B cell (primary cell): ENCODE measurements around the gene HSD17B2. TPM values are rescaled to one million over a fixed set of nuclear protein-coding genes. Genes with fewer than 3 reads are reported as not detected.
"Not testable (repeated sequence)": the region's sequence is repeated elsewhere in the genome, so short reads cannot be mapped to it uniquely, and the experiment has no call there.

Experiments used
- ATAC-seq: fragments of 200-7000 bp; cut with Tn5 transposase; one replicate; pipeline ENCODE4 v1.10.0; 2021; ENCODE audit warnings: low read depth, mild to moderate bottlenecking, moderate number of reproducible peaks, moderate library complexity
- CTCF ChIA-PET: fragments of 350-600 bp; sonication (Branson Sonifier 250); formaldehyde crosslinking; loops from one replicate; lab custom pipeline; 2021; ENCODE audit warnings: antibody characterized with exemption, inconsistent platforms; lab: Charles Lee
- POLR2A ChIA-PET: fragments of 350-600 bp; sonication (Branson Sonifier 250); formaldehyde crosslinking; loops from one replicate; lab custom pipeline; 2021; ENCODE audit warnings: antibody characterized with exemption; lab: Charles Lee
- DNase-seq: peaks from one replicate; pipeline ENCODE4 v3.0.0; 2013
- H2AFZ ChIP-seq: 2 replicates; pipeline ENCODE4 v1.6.1; 2012; ENCODE audit warnings: mild to moderate bottlenecking, low read depth, low read length; ENCODE audit not compliant: insufficient read depth, poor library complexity, severe bottlenecking
- H3K27ac ChIP-seq, 2 donors: 1 replicate in 1 of 2; 2 replicates in 1 of 2; pipeline ENCODE4 v1.5.1; 2012 to 2013; ENCODE audit warnings: low read length in 2 of 2, mild to moderate bottlenecking in 2 of 2, moderate library complexity in 1 of 2
- H3K27me3 ChIP-seq, 4 experiments: fragments of 200-600 bp in 1 of 4; sonication (generic) in 1 of 4; replicated peaks in 1 of 4; 1 replicate in 2 of 4; 2 replicates in 2 of 4; pipeline versions ENCODE4 v1.6.1 to v1.7.0; 2013 to 2016; ENCODE audit warnings: low read length in 3 of 4, mild to moderate bottlenecking in 2 of 4, mixed read lengths in 1 of 4, moderate library complexity in 1 of 4; ENCODE audit not compliant: insufficient read depth in 4 of 4, control insufficient read depth in 3 of 4; ENCODE audit errors: control extremely low read depth in 1 of 4
- H3K36me3 ChIP-seq, 2 experiments: replicated peaks in 1 of 2; 1 replicate in 1 of 2; 2 replicates in 1 of 2; pipeline versions ENCODE4 v1.6.1 to v1.7.1; 2013; ENCODE audit warnings: low read length in 1 of 2; ENCODE audit not compliant: insufficient read depth in 2 of 2, control insufficient read depth in 1 of 2; ENCODE audit errors: control extremely low read depth in 1 of 2, extremely low read depth in 1 of 2
- H3K4me1 ChIP-seq, 2 donors: fragments of 200-600 bp in 1 of 2; sonication (generic) in 1 of 2; 1 replicate in 1 of 2; 2 replicates in 1 of 2; pipeline versions ENCODE4 v1.5.1 to v1.6.1; 2013 to 2017; ENCODE audit warnings: low read length in 2 of 2; ENCODE audit not compliant: control insufficient read depth in 2 of 2, insufficient read depth in 2 of 2
- H3K4me2 ChIP-seq: replicated peaks from 2 replicates; pipeline ENCODE3; 2012; ENCODE audit warnings: mild to moderate bottlenecking, low read depth, low read length; ENCODE audit not compliant: poor library complexity, severe bottlenecking
- H3K4me3 ChIP-seq, 5 experiments: fragments of 200-600 bp in 1 of 5; sonication (generic) in 1 of 5; 1 replicate in 3 of 5; 2 replicates in 2 of 5; pipeline versions ENCODE4 v1.5.1 to v1.7.0; 2011 to 2016; ENCODE audit warnings: low read length in 4 of 5, mild to moderate bottlenecking in 4 of 5, low read depth in 2 of 5, control low read depth in 1 of 5, moderate library complexity in 1 of 5; ENCODE audit not compliant: insufficient read depth in 1 of 5; ENCODE audit errors: control extremely low read depth in 1 of 5, extremely low read depth in 1 of 5
- H3K79me2 ChIP-seq: fragments of 200-600 bp; sonication (generic); one replicate; pipeline ENCODE4 v1.6.0; 2016; ENCODE audit warnings: low read length; ENCODE audit not compliant: control insufficient read depth, insufficient read depth
- H3K9ac ChIP-seq: fragments of 200-600 bp; sonication (generic); 2 replicates; pipeline ENCODE4 v1.6.1; 2017; ENCODE audit warnings: mild to moderate bottlenecking, low read length, moderate library complexity
- H3K9me3 ChIP-seq, 3 donors: one replicate each; pipeline versions ENCODE4 v1.6.1 to v1.7.1; 2013; ENCODE audit warnings: low read length in 2 of 3; ENCODE audit not compliant: control insufficient read depth in 2 of 3, insufficient read depth in 1 of 3; ENCODE audit errors: control extremely low read depth in 1 of 3
- H4K20me1 ChIP-seq: 2 replicates; pipeline ENCODE4 v1.6.0; 2012; ENCODE audit warnings: mild to moderate bottlenecking, low read length; ENCODE audit not compliant: insufficient read depth, control insufficient read depth, poor library complexity, severe bottlenecking
- H3K27ac Mint-ChIP-seq: one replicate; pipeline ENCODE4 v1.8.0; 2021; ENCODE audit warnings: mixed read lengths
- H3K27me3 Mint-ChIP-seq: one replicate; pipeline ENCODE4 v1.8.0; 2021; ENCODE audit warnings: mixed read lengths
- H3K4me1 Mint-ChIP-seq: one replicate; pipeline ENCODE4 v1.8.0; 2021; ENCODE audit warnings: mixed read lengths
- H3K4me3 Mint-ChIP-seq: one replicate; pipeline ENCODE4 v1.8.0; 2021; ENCODE audit warnings: mixed read lengths
- H3K9me3 Mint-ChIP-seq: one replicate; pipeline ENCODE4 v1.8.0; 2022; ENCODE audit warnings: mixed read lengths; ENCODE audit not compliant: insufficient read depth
- CTCF ChIP-seq: fragments of 200-600 bp; IDR thresholded peaks from one replicate; pipeline ENCODE4 v1.8.0; 2022; ENCODE audit warnings: antibody characterized with exemption, mild to moderate bottlenecking
- EZH2 ChIP-seq: IDR thresholded peaks from 2 replicates; pipeline ENCODE4 v1.6.1; 2012; ENCODE audit warnings: borderline replicate concordance, low read depth, mild to moderate bottlenecking, moderate library complexity, low read length; ENCODE audit not compliant: insufficient read depth, poor library complexity, severe bottlenecking
- WGBS: methylation state at CpG from one replicate; pipeline ENCODE4 v1.1.5; 2013; ENCODE audit warnings: missing lambda C conversion rate; ENCODE audit not compliant: insufficient coverage; 5-methylcytosine and 5-hydroxymethylcytosine counted together
- intact Hi-C: fragments of 100-400 bp; cut with micrococcal nuclease; formaldehyde crosslinking; loops from one replicate; pipeline ENCODE4 v1.10.0; 2022
- polyA plus RNA-seq: library from polyadenylated mRNA; depleted of rRNA; stranded (reverse); fragments of >200 nt; gene quantifications from 2 replicates; pipeline ENCODE4 v1.2.3, GENCODE V29; 2012
- total RNA-seq, 2 donors: library from RNA; stranded (reverse); fragments of 120-200 nt in 1 of 2; gene quantifications; 1 replicate in 1 of 2; 2 replicates in 1 of 2; pipeline versions ENCODE4 v1.2.3 to v1.2.4, GENCODE V29; 2013 to 2022

HSD17B2 gene
- total and polyA plus RNA-seq, 2 donors (not counting 1 experiment from before 2014, with no cell fraction given): not detected

DNA sequence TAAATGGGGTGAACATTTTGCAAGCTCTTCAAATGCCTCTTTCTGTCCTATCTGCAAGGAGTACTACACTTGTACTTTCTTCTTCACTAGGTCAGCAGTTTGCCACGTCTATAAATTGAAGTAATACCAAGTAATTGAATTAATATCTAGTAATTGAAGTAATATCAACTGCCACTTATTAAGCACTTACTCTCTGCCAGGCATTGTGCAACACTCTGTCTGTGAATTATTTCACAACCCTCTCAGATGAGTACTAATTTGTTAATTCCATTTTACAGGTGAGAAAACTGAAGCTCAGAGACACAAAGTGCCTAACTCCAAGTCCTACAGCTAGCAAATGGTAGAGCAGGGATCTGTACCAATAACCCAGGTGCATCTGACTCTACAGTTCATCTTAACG lies 27.9 kb upstream of the HSD17B2 start:
- Histone ChIP-seq H3K4me2 (no peak overlapping the region), H3K4me1 (peaks cover 6 to 10% of the 10 kb centered on the region in 2 donors), H3K27me3 (no peaks in the 10 kb centered on the region), H3K9ac (no peak overlapping the region), H3K36me3 (peaks cover 0 to 8% of the 10 kb centered on the region in 2 experiments), H3K9me3 (peaks cover 0 to 20% (median 13%) of the 10 kb centered on the region in 3 donors), H4K20me1 (no peaks in the 10 kb centered on the region), H3K4me3 (no peak overlapping the region), H3K79me2 (no peaks in the 10 kb centered on the region), H3K27ac (no peak overlapping the region), H2AFZ (no peak overlapping the region)
- H3K27ac Mint-ChIP-seq: no peak overlapping the region
- WGBS: 100% methylated on average over 1 of the region's 2 CpGs
- peaks cover 9% of the 10 kb centered on the region for H3K9me3 Mint-ChIP-seq
- H3K27me3 Mint-ChIP-seq: no peaks in the 10 kb centered on the region
- H3K4me3 Mint-ChIP-seq: no peak overlapping the region
- DNase-seq (no peak), ATAC-seq (no peak)
- H3K4me1 Mint-ChIP-seq: peaks cover 18% of the 10 kb centered on the region
- intact Hi-C loops: no loop called here
- ChIA-PET CTCF (interaction anchor here (1.3 kb wide), 1 partner anchor 9 kb away, joined by 4 read pairs; no protein-coding TSS in a partner anchor), POLR2A (no interaction called here)
- TF ChIP-seq EZH2: no peak
- no peak for TF ChIP-seq CTCF

- TF ChIP-seq CTCF (no peak), EZH2 (no peak)
- peak; percentile 9 for DNase-seq
- Histone ChIP-seq H2AFZ (no peak overlapping the region), H3K27ac (no peak overlapping the region), H3K27me3 (no peaks in the 10 kb centered on the region), H3K4me3 (no peak overlapping the region), H3K36me3 (peaks cover 0 to 8% of the 10 kb centered on the region in 2 experiments), H3K9me3 (peaks cover 0 to 20% (median 16%) of the 10 kb centered on the region in 3 donors), H4K20me1 (no peaks in the 10 kb centered on the region), H3K4me1 (peaks cover 6 to 10% of the 10 kb centered on the region in 2 donors), H3K79me2 (no peaks in the 10 kb centered on the region), H3K4me2 (no peak overlapping the region), H3K9ac (no peak overlapping the region)
- peaks cover 18% of the 10 kb centered on the region for H3K4me1 Mint-ChIP-seq
- H3K9me3 Mint-ChIP-seq: peaks cover 12% of the 10 kb centered on the region
- no peak overlapping the region for H3K27ac Mint-ChIP-seq
- ChIA-PET CTCF (no interaction called here), POLR2A (no interaction called here)
- WGBS: 93% methylated on average over 8 of the region's 9 CpGs
- H3K27me3 Mint-ChIP-seq: peaks cover 5% of the 10 kb centered on the region
- no peak for ATAC-seq
- H3K4me3 Mint-ChIP-seq: peak overlapping the region; percentile 49
- intact Hi-C loops: no loop called here
These were observed 26.0 kb upstream of the HSD17B2 start for GRCh38 chr16:82008957-82009592.

DNA sequence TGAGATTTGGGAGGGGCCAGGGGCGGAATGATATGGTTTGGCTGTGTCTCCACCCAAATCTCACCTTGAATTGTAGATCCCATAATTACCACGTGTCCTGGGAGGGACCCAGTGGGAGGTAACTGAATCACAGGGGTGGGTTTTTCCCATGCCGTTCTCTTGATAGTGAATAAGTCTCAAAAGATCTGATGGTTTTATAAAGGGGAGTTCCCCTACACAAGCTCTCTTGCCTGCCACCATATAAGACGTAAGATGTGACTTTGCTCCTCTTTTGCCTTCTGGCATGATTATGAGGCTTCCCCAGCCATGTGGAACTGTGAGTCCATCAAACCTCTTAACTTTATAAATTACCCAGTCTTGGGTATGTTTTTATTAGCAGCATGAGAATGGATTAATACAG lies 25.3 kb upstream of the HSD17B2 start:
- intact Hi-C loops, H3K27ac Mint-ChIP-seq, H3K4me2 ChIP-seq: not testable (repeated sequence)

More for the DNA sequence above, 25.3 kb upstream of the HSD17B2 start:
- CTCF ChIA-PET, DNase-seq, H3K27me3 Mint-ChIP-seq, H3K27me3 ChIP-seq, H3K36me3 ChIP-seq, H3K79me2 ChIP-seq, ATAC-seq, POLR2A ChIA-PET, H3K27ac ChIP-seq, H3K9ac ChIP-seq, H4K20me1 ChIP-seq, H3K4me3 ChIP-seq, H3K4me1 ChIP-seq, H2AFZ ChIP-seq: not testable (repeated sequence)
- no CpG with 5 or more reads among the region's 4 CpGs for WGBS
- H3K9me3 Mint-ChIP-seq: peaks cover 12% of the 10 kb centered on the region
- H3K4me3 Mint-ChIP-seq: peak overlapping the region; percentile 49
- peaks cover 18% of the 10 kb centered on the region for H3K4me1 Mint-ChIP-seq
- peaks cover 0 to 20% (median 18%) of the 10 kb centered on the region in 3 donors for H3K9me3 ChIP-seq
